HEK293T (cell line): ENCODE measurements around the gene SZRD1.

Source experiments
- CTCF ChIA-PET: fragments of 350-600 bp; formaldehyde crosslinking; extraction: SDS; loops from one replicate; lab custom pipeline; 2021; ENCODE audit warnings: antibody characterized with exemption, inconsistent platforms; lab: Yijun Ruan, JAX
- POLR2A ChIA-PET: fragments of 350-600 bp; formaldehyde crosslinking; extraction: SDS; loops from one replicate; lab custom pipeline; 2020; ENCODE audit warnings: antibody characterized with exemption, inconsistent platforms; lab: Yijun Ruan, JAX
- DNase-seq: peaks from one replicate; pipeline ENCODE4 v3.0.0; 2012; ENCODE audit warnings: mixed read lengths; ENCODE audit errors: extremely low spot score
- ARNT ChIP-seq: fragments of 450-650 bp; IDR thresholded peaks from 2 replicates; pipeline ENCODE4 v1.6.1; 2017; ENCODE audit warnings: mild to moderate bottlenecking
- BHLHE40 ChIP-seq: fragments of 450-650 bp; IDR thresholded peaks from 2 replicates; pipeline ENCODE4 v1.6.1; 2016; ENCODE audit warnings: mild to moderate bottlenecking, moderate library complexity, borderline replicate concordance
- CTBP1 ChIP-seq: fragments of 450-650 bp; IDR thresholded peaks from 2 replicates; pipeline ENCODE4 v1.6.1; 2016; ENCODE audit warnings: borderline replicate concordance
- ELF4 ChIP-seq: fragments of 450-650 bp; IDR thresholded peaks from 2 replicates; pipeline ENCODE4 v1.6.1; 2017; ENCODE audit warnings: antibody characterized with exemption
- FOXA1 ChIP-seq: fragments of 450-650 bp; IDR thresholded peaks from 2 replicates; pipeline ENCODE4 v1.6.1; 2016; ENCODE audit warnings: mild to moderate bottlenecking
- FOXK2 ChIP-seq: fragments of 450-650 bp; IDR thresholded peaks from 2 replicates; pipeline ENCODE4 v1.6.1; 2016; ENCODE audit warnings: mild to moderate bottlenecking
- FOXM1 ChIP-seq: fragments of 450-650 bp; IDR thresholded peaks from 2 replicates; pipeline ENCODE4 v1.6.1; 2017; ENCODE audit warnings: mild to moderate bottlenecking, borderline replicate concordance
- HDGF ChIP-seq: fragments of 450-650 bp; IDR thresholded peaks from 2 replicates; pipeline ENCODE4 v1.6.1; 2017; ENCODE audit warnings: antibody characterized with exemption, borderline replicate concordance
- L3MBTL2 ChIP-seq: fragments of 450-650 bp; conservative IDR thresholded peaks from 2 replicates; pipeline ENCODE4 v1.6.1; 2016; ENCODE audit warnings: mild to moderate bottlenecking
- LEF1 ChIP-seq: fragments of 450-650 bp; IDR thresholded peaks from 2 replicates; pipeline ENCODE4 v1.6.1; 2017; ENCODE audit warnings: mild to moderate bottlenecking, borderline replicate concordance
- NFRKB ChIP-seq: fragments of 450-650 bp; IDR thresholded peaks from 2 replicates; pipeline ENCODE4 v1.6.1; 2016; ENCODE audit warnings: mild to moderate bottlenecking, moderate library complexity
- PKNOX1 ChIP-seq: fragments of 450-650 bp; IDR thresholded peaks from 2 replicates; pipeline ENCODE4 v1.6.1; 2016
- SP1 ChIP-seq: fragments of 450-650 bp; IDR thresholded peaks from 2 replicates; pipeline ENCODE4 v1.6.1; 2017
- SUZ12 ChIP-seq: fragments of 450-650 bp; IDR thresholded peaks from 2 replicates; pipeline ENCODE4 v1.6.1; 2016; ENCODE audit warnings: mild to moderate bottlenecking
- TARDBP ChIP-seq: fragments of 450-650 bp; IDR thresholded peaks from 2 replicates; pipeline ENCODE4 v1.6.1; 2016
- ZNF384 ChIP-seq: fragments of 450-650 bp; IDR thresholded peaks from 2 replicates; pipeline ENCODE4 v1.6.1; 2016

SZRD1 gene

GRCh38 chr1:16374266-16374665 is 7.2 kb downstream of the SZRD1 start:
- TF ChIP-seq SUZ12 (no peak), SP1 (no peak), HDGF (no peak), ELF4 (no peak), L3MBTL2 (no peak), FOXA1 (no peak), PKNOX1 (no peak), ZNF384 (no peak), LEF1 (no peak), FOXM1 (no peak), FOXK2 (no peak), NFRKB (no peak)
- ChIA-PET POLR2A (no interaction called here), CTCF (interaction anchor here (1.0 kb wide), 1 partner anchor 66 kb away, joined by 3 read pairs; the partner anchor contains the start of gene NECAP2)
- no peak for DNase-seq

GRCh38 chr1:16375521-16376340 is 8.7 kb downstream of the SZRD1 start:
- TF ChIP-seq CTBP1 (no peak), HDGF (no peak), FOXA1 (no peak), NFRKB (no peak), SP1 (no peak), BHLHE40 (no peak), PKNOX1 (no peak), LEF1 (no peak), FOXK2 (no peak), L3MBTL2 (no peak), ELF4 (no peak), FOXM1 (no peak), TARDBP (no peak), SUZ12 (no peak), ARNT (no peak), ZNF384 (no peak)
- CTCF ChIA-PET = no interaction called here
- POLR2A ChIA-PET = interaction anchor here (0.9 to 2.9 kb wide), 3 partner anchors 8 to 64 kb away, joined by 5 to 11 read pairs (median 5); partner anchors contain the start of genes NECAP2 and SZRD1
- no peak for DNase-seq

GRCh38 chr1:16376971-16377370 is 9.9 kb downstream of the SZRD1 start:
- CTCF ChIA-PET = no interaction called here
- POLR2A ChIA-PET = interaction anchor here (2.9 kb wide), 1 partner anchor 9 kb away, joined by 11 read pairs; the partner anchor contains the start of gene SZRD1
- no peak for TF ChIP-seq CTBP1
- TF ChIP-seq L3MBTL2 = no peak
- no peak for TF ChIP-seq FOXM1
- TF ChIP-seq ARNT = no peak
- no peak for TF ChIP-seq SP1
- no peak for TF ChIP-seq TARDBP
- TF ChIP-seq LEF1 = no peak
- TF ChIP-seq SUZ12 = no peak

GRCh38 chr1:16378443-16378842 is 11.4 kb downstream of the SZRD1 start:
- TF ChIP-seq TARDBP (no peak), FOXM1 (no peak)
- POLR2A ChIA-PET = no interaction called here
- CTCF ChIA-PET = interaction anchor here (0.7 kb wide), 1 partner anchor 23 kb away, joined by 3 read pairs; no protein-coding TSS in a partner anchor
- DNase-seq = no peak

More at GRCh38 chr1:16376971-16377370, 9.9 kb downstream of the SZRD1 start:
- no peak for DNase-seq

DNA sequence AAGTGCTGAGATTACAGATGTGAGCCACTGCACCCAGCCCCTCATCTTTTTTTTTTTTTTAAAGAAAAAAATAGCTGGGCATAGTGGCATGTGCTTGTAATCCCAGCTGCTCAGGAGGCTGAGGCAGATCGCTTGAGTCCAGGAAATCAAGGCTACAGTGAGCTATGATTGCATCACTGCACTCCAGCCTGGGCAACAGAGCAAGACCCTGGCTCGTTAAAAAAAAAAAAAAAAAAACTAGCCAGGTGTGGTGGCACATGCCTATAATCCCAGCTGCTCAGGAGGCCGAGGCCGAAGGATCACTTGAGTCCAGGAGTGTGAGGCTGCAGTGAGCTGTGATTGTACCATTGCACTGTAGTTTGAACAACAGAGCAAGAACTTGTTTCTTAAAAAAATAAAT is 13.8 kb downstream of the SZRD1 start:
- ChIA-PET POLR2A (interaction anchor here (1.5 kb wide), 1 partner anchor 20 kb away, joined by 4 read pairs; no protein-coding TSS in a partner anchor), CTCF (no interaction called here)
- DNase-seq = no peak
- TF ChIP-seq ZNF384 (no peak), FOXK2 (no peak), NFRKB (no peak), LEF1 (no peak), TARDBP (no peak), HDGF (no peak), CTBP1 (no peak), ELF4 (no peak)

- POLR2A ChIA-PET = no interaction called here
- CTCF ChIA-PET = no interaction called here
- DNase-seq = no peak
Measured at GRCh38 chr1:16383888-16384287, 16.8 kb downstream of the SZRD1 start.

More at GRCh38 chr1:16383888-16384287, 16.8 kb downstream of the SZRD1 start:
- no peak for TF ChIP-seq FOXK2
- no peak for TF ChIP-seq SP1
- no peak for TF ChIP-seq ZNF384
- no peak for TF ChIP-seq TARDBP
- no peak for TF ChIP-seq FOXM1
- no peak for TF ChIP-seq SUZ12
- no peak for TF ChIP-seq BHLHE40
- no peak for TF ChIP-seq PKNOX1
- no peak for TF ChIP-seq FOXA1
- no peak for TF ChIP-seq LEF1
- TF ChIP-seq HDGF = no peak
- TF ChIP-seq CTBP1 = no peak
- no peak for TF ChIP-seq L3MBTL2
- no peak for TF ChIP-seq NFRKB
- TF ChIP-seq ELF4 = no peak
- TF ChIP-seq ARNT = no peak
